Spinal cord (tissue), 10 donors: ENCODE measurements around the gene LENG1. TPM values are rescaled to one million over a fixed set of nuclear protein-coding genes. Genes with fewer than 3 reads are reported as not detected.

Experiments
- DNase-seq, 6 donors: peaks; one replicate each; pipeline versions ENCODE4 v3.0.0 to v3.0.0-alpha.2; 2013 to 2015; ENCODE audit warnings: low spot score in 6 of 6, low read depth in 4 of 6
- H3K27ac ChIP-seq: one replicate; pipeline ENCODE4 v1.5.1; 2013; ENCODE audit warnings: low read depth, low read length, control low read depth
- H3K27me3 ChIP-seq: one replicate; pipeline ENCODE4 v1.6.1; 2013; ENCODE audit warnings: low read length; ENCODE audit not compliant: control insufficient read depth, insufficient read depth
- H3K36me3 ChIP-seq: one replicate; pipeline ENCODE4 v1.6.1; 2013; ENCODE audit warnings: low read length; ENCODE audit not compliant: control insufficient read depth, insufficient read depth
- H3K4me1 ChIP-seq: one replicate; pipeline ENCODE4 v1.6.1; 2013; ENCODE audit warnings: low read length; ENCODE audit not compliant: control insufficient read depth, insufficient read depth
- H3K4me3 ChIP-seq: one replicate; pipeline ENCODE4 v1.5.1; 2013; ENCODE audit warnings: low read depth, low read length, control low read depth
- H3K9me3 ChIP-seq: one replicate; pipeline ENCODE4 v1.6.1; 2013; ENCODE audit warnings: low read length; ENCODE audit not compliant: control insufficient read depth, insufficient read depth
- WGBS: methylation state at CpG from one replicate; pipeline ENCODE4 v1.1.5; 2013; ENCODE audit warnings: missing lambda C conversion rate; ENCODE audit not compliant: insufficient coverage; 5-methylcytosine and 5-hydroxymethylcytosine counted together
- polyA plus RNA-seq, 2 donors: library from polyadenylated mRNA; unstranded; fragments of 120-200 nt; gene quantifications; one replicate each; pipeline ENCODE4 v1.2.1, GENCODE V29; 2013; ENCODE audit not compliant: insufficient read length in 2 of 2
- total RNA-seq, 2 donors: library from RNA; depleted of rRNA in 1 of 2; stranded (reverse); fragments of 120-200 nt in 1 of 2; fragments of >200 nt in 1 of 2; gene quantifications; one replicate each; pipeline versions ENCODE4 v1.2.3 to v1.2.4, GENCODE V29; 2013 to 2014
- donor health status: healthy.

Gene LENG1
- total and polyA plus RNA-seq, 4 donors = 3.7 to 13.3 (median 11.8) TPM

GRCh38 chr19:54148158-54148557, 11.4 kb downstream of the LENG1 start:
- WGBS = 79% methylated on average over 19 of the region's 19 CpGs
- H3K4me3 ChIP-seq = no peak overlapping the region
- H3K4me1 ChIP-seq = no peaks in the 10 kb centered on the region
- H3K9me3 ChIP-seq = no peaks in the 10 kb centered on the region
- H3K27ac ChIP-seq = no peak overlapping the region
- H3K27me3 ChIP-seq = no peaks in the 10 kb centered on the region
- peaks cover 100% of the 10 kb centered on the region for H3K36me3 ChIP-seq
- no peak for DNase-seq

GRCh38 chr19:54147676-54148075, 11.8 kb downstream of the LENG1 start:
- H3K4me3 ChIP-seq = no peak overlapping the region
- no peak overlapping the region for H3K27ac ChIP-seq
- no peaks in the 10 kb centered on the region for H3K27me3 ChIP-seq
- no peaks in the 10 kb centered on the region for H3K9me3 ChIP-seq
- no peak for DNase-seq
- no peaks in the 10 kb centered on the region for H3K4me1 ChIP-seq
- peaks cover 100% of the 10 kb centered on the region for H3K36me3 ChIP-seq
- 100% methylated on average over 2 of the region's 3 CpGs for WGBS

- Histone ChIP-seq H3K36me3 (peaks cover 94% of the 10 kb centered on the region), H3K27ac (no peak overlapping the region), H3K27me3 (no peaks in the 10 kb centered on the region), H3K9me3 (no peaks in the 10 kb centered on the region), H3K4me3 (no peak overlapping the region), H3K4me1 (no peaks in the 10 kb centered on the region)
- no peak for DNase-seq
- WGBS = 98% methylated on average over 27 of the region's 28 CpGs
Observed at GRCh38 chr19:54145541-54146158, 13.9 kb downstream of the LENG1 start.

- Histone ChIP-seq H3K4me3 (no peak overlapping the region), H3K4me1 (peaks cover 22% of the 10 kb centered on the region), H3K36me3 (peaks cover 81% of the 10 kb centered on the region), H3K9me3 (no peaks in the 10 kb centered on the region), H3K27me3 (no peaks in the 10 kb centered on the region), H3K27ac (no peak overlapping the region)
- DNase-seq = no peak
- WGBS = 75% methylated on average over 6 of the region's 7 CpGs
Observed at GRCh38 chr19:54142166-54142780, 17.2 kb downstream of the LENG1 start.

- WGBS = no CpG with 5 or more reads among the region's 3 CpGs
- no peak for DNase-seq
- no peak overlapping the region for H3K27ac ChIP-seq
- no peak overlapping the region for H3K4me3 ChIP-seq
- no peaks in the 10 kb centered on the region for H3K27me3 ChIP-seq
- peaks cover 27% of the 10 kb centered on the region for H3K4me1 ChIP-seq
- H3K9me3 ChIP-seq = no peaks in the 10 kb centered on the region
- H3K36me3 ChIP-seq = peaks cover 72% of the 10 kb centered on the region
Observed at GRCh38 chr19:54141356-54141755, 18.2 kb downstream of the LENG1 start.

- Histone ChIP-seq H3K4me1 (peaks cover 35% of the 10 kb centered on the region), H3K27me3 (no peaks in the 10 kb centered on the region), H3K36me3 (peaks cover 45% of the 10 kb centered on the region), H3K4me3 (peak overlapping the region; percentile 64), H3K27ac (no peak overlapping the region), H3K9me3 (no peaks in the 10 kb centered on the region)
- 44% methylated on average over 13 of the region's 31 CpGs for WGBS
- DNase-seq = no peak
Observed at GRCh38 chr19:54138489-54139256, 20.8 kb downstream of the LENG1 start.

- Histone ChIP-seq H3K4me3 (peak within 1 kb of the TSS; percentile 64), H3K36me3 (peaks cover 44% of the 10 kb centered on the region), H3K27ac (peak within 1 kb of the TSS; percentile 74), H3K9me3 (no peaks in the 10 kb centered on the region), H3K27me3 (no peaks in the 10 kb centered on the region), H3K4me1 (peaks cover 35% of the 10 kb centered on the region)
- under 1% methylated on average over 91 of the region's 103 CpGs for WGBS
- DNase-seq = peak in 2 of 6 donors; percentile 17 to 41
Observed at GRCh38 chr19:54137699-54138488, 21.6 kb downstream of the LENG1 start, which contains the start of gene CNOT3. Gene CNOT3 (plus strand): TSS chr19:54137762. CDS start chr19:54142979, 5,217 bp downstream.

GRCh38 chr19:54136864-54137698, 22.4 kb downstream of the LENG1 start:
- H3K27ac ChIP-seq = no peak overlapping the region
- peak; percentile 98 to 100 (median 100) for DNase-seq
- H3K4me1 ChIP-seq = peaks cover 35% of the 10 kb centered on the region
- no peaks in the 10 kb centered on the region for H3K27me3 ChIP-seq
- peak overlapping the region; percentile 64 for H3K4me3 ChIP-seq
- WGBS = 0% methylated on average over 42 of the region's 46 CpGs
- H3K9me3 ChIP-seq = no peaks in the 10 kb centered on the region
- H3K36me3 ChIP-seq = peaks cover 40% of the 10 kb centered on the region
